Peyer's patch (tissue), 4 donors: Measurements from ENCODE around the gene DNAH3. TPM values are rescaled to one million over a fixed set of nuclear protein-coding genes. Genes with fewer than 3 reads are reported as not detected.
A peak's percentile ranks its signal among the peaks of the same experiment; 100 is the strongest.
"Not testable (repeated sequence)": the region's sequence is repeated elsewhere in the genome, so short reads cannot be mapped to it uniquely, and the experiment has no call there.

Experiments
- DNase-seq, 3 donors: peaks; one replicate each; pipeline ENCODE4 v3.0.0-alpha.2; 2017 to 2019
- H3K27ac ChIP-seq, 4 donors: fragments of 200-600 bp; sonication (generic); one replicate each; pipeline ENCODE4 v1.5.1; 2016 to 2019
- H3K27me3 ChIP-seq, 2 donors: fragments of 200-600 bp; sonication (generic); one replicate each; pipeline ENCODE4 v1.5.1; 2019
- H3K36me3 ChIP-seq, 3 donors: fragments of 200-600 bp; sonication (generic); one replicate each; pipeline ENCODE4 v1.5.1; 2016 to 2019
- H3K4me1 ChIP-seq, 4 donors: fragments of 200-600 bp; sonication (generic); one replicate each; pipeline ENCODE4 v1.5.1; 2016 to 2019
- H3K4me3 ChIP-seq, 4 donors: fragments of 200-600 bp; sonication (generic); 1 replicate in 3 of 4; 2 replicates in 1 of 4; pipeline ENCODE4 v1.5.1; 2016 to 2019; ENCODE audit warnings: mild to moderate bottlenecking in 1 of 4
- H3K9me3 ChIP-seq, 4 donors: fragments of 200-600 bp; sonication (generic); one replicate each; pipeline ENCODE4 v1.5.1; 2016 to 2019; ENCODE audit warnings: mild to moderate bottlenecking in 1 of 4
- POLR2A ChIP-seq, 2 donors: fragments of 450-650 bp; IDR thresholded peaks; one replicate each; pipeline ENCODE4 v1.5.1; 2017; ENCODE audit warnings: antibody characterized with exemption in 2 of 2, mild to moderate bottlenecking in 2 of 2, moderate library complexity in 2 of 2
- total RNA-seq, 4 donors: library from RNA; depleted of rRNA; stranded (reverse); fragments of >200 nt; gene quantifications; one replicate each; pipeline ENCODE4 v1.1.0, GENCODE V29; 2016
- TF ChIP-seq, protein P1 (sequence below), 6 experiments: fragments of 450-650 bp in 4 of 6; fragments of 200-600 bp in 2 of 6; sonication (generic) in 1 of 6; IDR thresholded peaks; one replicate each; pipeline ENCODE4 v1.5.1; 2017 to 2019; ENCODE audit warnings: antibody characterized with exemption in 6 of 6, mild to moderate bottlenecking in 3 of 6, moderate library complexity in 1 of 6

The DNAH3 gene
- total RNA-seq, 4 donors from 2014 or later: 2.1 to 6.7 (median 4.5) TPM

- TF ChIP-seq POLR2A (IDR thresholded peaks at IDR 0.05): no peak
- TF ChIP-seq, protein P1, sequence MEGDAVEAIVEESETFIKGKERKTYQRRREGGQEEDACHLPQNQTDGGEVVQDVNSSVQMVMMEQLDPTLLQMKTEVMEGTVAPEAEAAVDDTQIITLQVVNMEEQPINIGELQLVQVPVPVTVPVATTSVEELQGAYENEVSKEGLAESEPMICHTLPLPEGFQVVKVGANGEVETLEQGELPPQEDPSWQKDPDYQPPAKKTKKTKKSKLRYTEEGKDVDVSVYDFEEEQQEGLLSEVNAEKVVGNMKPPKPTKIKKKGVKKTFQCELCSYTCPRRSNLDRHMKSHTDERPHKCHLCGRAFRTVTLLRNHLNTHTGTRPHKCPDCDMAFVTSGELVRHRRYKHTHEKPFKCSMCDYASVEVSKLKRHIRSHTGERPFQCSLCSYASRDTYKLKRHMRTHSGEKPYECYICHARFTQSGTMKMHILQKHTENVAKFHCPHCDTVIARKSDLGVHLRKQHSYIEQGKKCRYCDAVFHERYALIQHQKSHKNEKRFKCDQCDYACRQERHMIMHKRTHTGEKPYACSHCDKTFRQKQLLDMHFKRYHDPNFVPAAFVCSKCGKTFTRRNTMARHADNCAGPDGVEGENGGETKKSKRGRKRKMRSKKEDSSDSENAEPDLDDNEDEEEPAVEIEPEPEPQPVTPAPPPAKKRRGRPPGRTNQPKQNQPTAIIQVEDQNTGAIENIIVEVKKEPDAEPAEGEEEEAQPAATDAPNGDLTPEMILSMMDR (IDR thresholded peaks at IDR 0.05): no peak
- Histone ChIP-seq H3K9me3 (no peaks in the 10 kb centered on the region), H3K36me3 (peaks cover 0 to 15% (median 0%) of the 10 kb centered on the region in 3 donors), H3K4me1 (peaks cover 0 to 48% (median 0%) of the 10 kb centered on the region in 4 donors), H3K27me3 (no peaks in the 10 kb centered on the region), H3K27ac (no peak overlapping the region), H3K4me3 (no peak overlapping the region)
- no peak for DNase-seq
These were observed 9.6 kb upstream of the DNAH3 start for GRCh38 chr16:21160276-21160675.

GRCh38 chr16:21159281-21159951 lies 8.8 kb upstream of the DNAH3 start:
- Histone ChIP-seq H3K27ac (peak overlapping the region; percentile 77 to 88 (median 80)), H3K36me3 (peaks cover 0 to 8% (median 0%) of the 10 kb centered on the region in 3 donors), H3K4me1 (peaks cover 0 to 48% (median 0%) of the 10 kb centered on the region in 4 donors), H3K27me3 (no peaks in the 10 kb centered on the region), H3K9me3 (no peaks in the 10 kb centered on the region), H3K4me3 (peak overlapping the region; percentile 78 to 91 (median 88))
- peak; percentile 29 to 72 (median 59) for DNase-seq
- TF ChIP-seq, protein P1 (IDR thresholded peaks at IDR 0.05): no peak
- no peak for TF ChIP-seq POLR2A (IDR thresholded peaks at IDR 0.05)

- H3K27ac ChIP-seq: peak within 1 kb of the TSS; percentile 77 to 88 (median 80)
- peaks cover 0 to 5% (median 0%) of the 10 kb centered on the region in 3 donors for H3K36me3 ChIP-seq
- H3K4me1 ChIP-seq: peaks cover 0 to 48% (median 0%) of the 10 kb centered on the region in 4 donors
- peak; percentile 76 to 93 (median 91) for DNase-seq
- no peaks in the 10 kb centered on the region for H3K27me3 ChIP-seq
- TF ChIP-seq, protein P1 (IDR thresholded peaks at IDR 0.05): peak in 1 of 6 experiments; percentile 16
- peak; percentile 25 to 51 for TF ChIP-seq POLR2A (IDR thresholded peaks at IDR 0.05)
- H3K4me3 ChIP-seq: peak within 1 kb of the TSS; percentile 78 to 91 (median 88)
- H3K9me3 ChIP-seq: no peaks in the 10 kb centered on the region
These were observed 7.8 kb upstream of the DNAH3 start, which contains the start of gene LDAF1 for GRCh38 chr16:21158208-21159110. Gene LDAF1, plus strand, starts transcription at chr16:21158674. Its CDS starts 2,509 bp downstream, at chr16:21161183.

GRCh38 chr16:21157632-21158031 lies 7.0 kb upstream of the DNAH3 start:
- TF ChIP-seq POLR2A (IDR thresholded peaks at IDR 0.05): no peak
- TF ChIP-seq, protein P1 (IDR thresholded peaks at IDR 0.05): no peak
- H3K9me3 ChIP-seq: no peaks in the 10 kb centered on the region
- peak overlapping the region in 3 of 4 donors; percentile 79 to 88 (median 82) for H3K27ac ChIP-seq
- no peak for DNase-seq
- peaks cover 0 to 5% (median 0%) of the 10 kb centered on the region in 3 donors for H3K36me3 ChIP-seq
- no peak overlapping the region for H3K4me3 ChIP-seq
- H3K4me1 ChIP-seq: peaks cover 0 to 41% (median 0%) of the 10 kb centered on the region in 4 donors
- no peaks in the 10 kb centered on the region for H3K27me3 ChIP-seq

DNA sequence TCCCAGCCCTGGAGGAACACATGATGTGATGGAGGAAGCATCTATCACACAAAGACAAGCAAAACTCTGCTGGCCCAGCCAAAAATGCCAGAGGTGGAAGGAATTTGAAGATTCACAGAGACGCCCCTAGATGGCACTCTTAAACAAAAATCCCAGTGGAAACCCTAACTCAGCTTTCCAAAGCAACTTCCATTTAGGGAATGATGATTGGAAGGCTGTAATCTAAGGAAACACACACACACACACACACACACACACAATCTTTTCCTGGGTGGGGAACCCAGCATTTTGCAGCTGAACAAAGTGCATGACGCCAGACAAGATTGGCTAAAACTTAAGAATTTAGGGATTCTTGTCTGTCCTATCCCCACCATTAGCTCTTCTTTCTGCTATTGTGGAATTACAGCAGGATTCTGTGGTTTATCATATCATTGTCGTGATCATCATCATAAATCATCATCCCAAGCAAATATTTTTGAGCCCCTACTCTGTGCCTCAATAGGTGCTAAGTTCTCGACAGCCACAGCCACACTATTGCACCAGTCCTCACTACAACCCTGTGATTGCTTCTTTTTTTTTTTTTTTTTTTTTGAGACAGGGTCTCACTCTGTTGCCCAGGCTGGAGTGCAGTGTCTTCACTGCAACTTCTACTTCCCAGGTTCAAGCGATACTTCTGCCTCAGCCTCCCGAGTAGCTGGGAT lies 6.3 kb upstream of the DNAH3 start:
- TF ChIP-seq, protein P1 (IDR thresholded peaks at IDR 0.05): peak; percentile 7 to 80 (median 62)
- no peak for TF ChIP-seq POLR2A (IDR thresholded peaks at IDR 0.05)
- peaks cover 0 to 36% (median 0%) of the 10 kb centered on the region in 4 donors for H3K4me1 ChIP-seq
- H3K4me3 ChIP-seq: no peak overlapping the region
- DNase-seq: peak in 1 of 3 donors; percentile 60
- H3K36me3 ChIP-seq: peaks cover 0 to 5% (median 0%) of the 10 kb centered on the region in 3 donors
- H3K9me3 ChIP-seq: no peaks in the 10 kb centered on the region
- no peaks in the 10 kb centered on the region for H3K27me3 ChIP-seq
- H3K27ac ChIP-seq: peak overlapping the region in 1 of 4 donors; percentile 79

DNA sequence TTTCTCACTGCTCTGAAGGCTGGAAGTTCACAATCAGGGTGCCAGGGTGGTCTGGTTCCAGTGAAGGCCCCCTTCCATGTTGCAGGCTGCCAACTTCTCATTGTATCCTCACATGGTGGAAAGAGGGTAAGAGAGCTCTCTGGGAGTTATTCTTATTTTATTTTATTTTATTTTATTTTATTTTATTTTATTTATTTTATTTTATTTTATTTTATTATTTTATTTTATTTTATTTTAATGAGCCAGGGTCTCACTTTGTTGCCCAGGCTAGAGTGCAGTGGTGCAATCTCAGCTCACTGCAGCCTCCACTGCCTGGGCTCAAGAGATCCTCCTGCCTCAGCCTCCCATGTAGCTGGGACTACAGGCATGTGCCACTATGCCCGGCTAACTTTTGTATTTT lies 5.4 kb upstream of the DNAH3 start:
- not testable (repeated sequence) for H3K9me3 ChIP-seq, H3K36me3 ChIP-seq, DNase-seq, H3K27ac ChIP-seq, H3K27me3 ChIP-seq, H3K4me3 ChIP-seq
- H3K4me1 ChIP-seq: peaks cover 0 to 30% (median 0%) of the 10 kb centered on the region in 4 donors

DNA sequence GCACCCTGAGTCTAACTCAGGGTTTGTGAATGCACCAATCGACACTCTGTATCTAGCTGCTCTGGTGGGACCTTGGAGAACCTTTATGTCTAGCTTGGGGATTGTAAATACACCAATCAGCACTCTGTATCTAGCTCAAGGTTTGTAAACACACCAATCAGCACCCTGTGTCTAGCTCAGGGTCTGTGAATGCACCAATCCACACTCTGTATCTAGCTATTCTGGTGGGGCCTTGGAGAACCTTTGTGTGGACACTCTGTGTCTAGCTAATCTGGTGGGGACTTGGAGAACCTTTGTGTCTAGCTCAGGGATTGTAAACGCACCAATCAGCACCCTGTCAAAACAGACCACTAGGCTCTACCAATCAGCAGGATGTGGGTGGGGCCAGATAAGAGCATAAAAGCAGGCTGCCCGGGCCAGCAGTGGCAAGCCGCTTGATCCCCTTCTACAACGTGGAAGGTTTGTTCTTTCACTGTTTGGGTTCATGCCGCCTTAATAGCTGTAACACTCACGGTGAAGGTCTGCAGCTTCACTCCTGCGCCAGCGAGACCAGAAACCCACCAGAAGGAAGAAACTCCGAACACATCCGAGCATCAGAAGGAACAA lies 2.6 kb upstream of the DNAH3 start:
- H3K27ac ChIP-seq, H3K4me3 ChIP-seq, H3K9me3 ChIP-seq, DNase-seq, H3K36me3 ChIP-seq, H3K27me3 ChIP-seq: not testable (repeated sequence)
- peaks cover 0 to 14% (median 0%) of the 10 kb centered on the region in 4 donors for H3K4me1 ChIP-seq
